K562 treated with DMSO at 1 percent for 12 hours (cell line): ENCODE data around the gene PTPN18. TPM values are rescaled to one million over a fixed set of nuclear protein-coding genes. Genes with fewer than 3 reads are reported as not detected.

Source experiments
- total RNA-seq: library from RNA; unstranded; fragments of 300-600 nt; gene quantifications from 2 replicates; pipeline ENCODE4 v1.2.3, GENCODE V29; 2022; ENCODE audit not compliant: insufficient read depth

Gene PTPN18
- total RNA-seq: 25.3 and 46.4 TPM in 2 replicates

GRCh38 chr2:130355578-130356431 lies at the start of gene PTPN18:
TSS of gene PTPN18 (plus strand) at chr2:130356056. CDS start at chr2:130356108, 52 bp downstream.

GRCh38 chr2:130342533-130343275 lies 13.2 kb upstream of the PTPN18 start, which contains the start of gene IMP4:
TSS of gene IMP4 (plus strand) at chr2:130342897. CDS start at chr2:130342933, 36 bp downstream.

Other genes with a start within 250 kb of the PTPN18 start
- not detected in 2 replicates for gene POTEF, start 226.8 kb upstream of the PTPN18 start, total RNA-seq
- gene CCDC74B, start 210.9 kb upstream of the PTPN18 start, total RNA-seq: 0.23 and 5.7 TPM in 2 replicates
- gene SMPD4, start 174.5 kb upstream of the PTPN18 start, total RNA-seq: 34.6 and 75.8 TPM in 2 replicates
- 336 and 573 TPM in 2 replicates for gene MZT2B, start 173.8 kb upstream of the PTPN18 start, total RNA-seq
- gene TUBA3E, start 157.6 kb upstream of the PTPN18 start, total RNA-seq: not detected in 2 replicates
- 62.1 and 77.8 TPM in 2 replicates for gene IMP4, start 13.2 kb upstream of the PTPN18 start, total RNA-seq
- not detected in 2 replicates for gene POTEI, start 153.3 kb downstream of the PTPN18 start, total RNA-seq
- not detected in 2 replicates for gene CFC1B, start 165.2 kb downstream of the PTPN18 start, total RNA-seq
- not detected in 2 replicates for gene CFC1, start 243.5 kb downstream of the PTPN18 start, total RNA-seq